HG02981 (cell line): ENCODE results near the gene NDEL1.

Experiments used
- ATAC-seq: cut with Tn5 transposase; IDR thresholded peaks from one replicate; pipeline ENCODE4 v1.9.1; 2021; ENCODE audit warnings: mild to moderate bottlenecking, moderate library complexity; ENCODE audit not compliant: unreplicated experiment

Gene NDEL1

GRCh38 chr17:8451933-8452614 is 16.4 kb downstream of the NDEL1 start:
- no peak for ATAC-seq

- ATAC-seq = no peak
Measured at GRCh38 chr17:8453326-8453725, 17.6 kb downstream of the NDEL1 start.

- ATAC-seq = no peak
Measured at GRCh38 chr17:8455665-8456209, 20.1 kb downstream of the NDEL1 start.

GRCh38 chr17:8458128-8458527 is 22.4 kb downstream of the NDEL1 start:
- ATAC-seq = no peak

- ATAC-seq = no peak
Measured at GRCh38 chr17:8459107-8459506, 23.4 kb downstream of the NDEL1 start.

GRCh38 chr17:8459831-8460230 is 24.1 kb downstream of the NDEL1 start:
- ATAC-seq = no peak

GRCh38 chr17:8462564-8462963 is 26.9 kb downstream of the NDEL1 start:
- no peak for ATAC-seq

GRCh38 chr17:8463099-8463498 is 27.4 kb downstream of the NDEL1 start:
- no peak for ATAC-seq

- ATAC-seq = no peak
Measured at GRCh38 chr17:8464941-8465340, 29.3 kb downstream of the NDEL1 start.

GRCh38 chr17:8465356-8465755 is 29.7 kb downstream of the NDEL1 start:
- no peak for ATAC-seq

- ATAC-seq = no peak
Measured at GRCh38 chr17:8465759-8466158, 30.1 kb downstream of the NDEL1 start.

GRCh38 chr17:8466456-8466855 is 30.8 kb downstream of the NDEL1 start:
- ATAC-seq = no peak

GRCh38 chr17:8466873-8467272 is 31.2 kb downstream of the NDEL1 start:
- ATAC-seq = no peak

GRCh38 chr17:8467527-8467926 is 31.8 kb downstream of the NDEL1 start:
- ATAC-seq = no peak

GRCh38 chr17:8468127-8468526 is 32.4 kb downstream of the NDEL1 start:
- ATAC-seq = no peak

GRCh38 chr17:8468980-8469379 is 33.3 kb downstream of the NDEL1 start:
- no peak for ATAC-seq

- ATAC-seq = no peak
Measured at GRCh38 chr17:8469964-8470363, 34.3 kb downstream of the NDEL1 start.

GRCh38 chr17:8470447-8471047 is 34.9 kb downstream of the NDEL1 start:
- no peak for ATAC-seq

GRCh38 chr17:8472663-8473062 is 37.0 kb downstream of the NDEL1 start:
- ATAC-seq = no peak

GRCh38 chr17:8473451-8474192 is 37.9 kb downstream of the NDEL1 start:
- ATAC-seq = no peak

GRCh38 chr17:8474826-8475225 is 39.1 kb downstream of the NDEL1 start:
- ATAC-seq = no peak

GRCh38 chr17:8475227-8475626 is 39.5 kb downstream of the NDEL1 start:
- ATAC-seq = no peak
